ENCODE data around the gene YTHDF2. TPM values are rescaled to one million over a fixed set of nuclear protein-coding genes. Genes with fewer than 3 reads are reported as not detected.

Gene YTHDF2
- total RNA-seq, 2 donors from 2014 or later: 59.0 to 71.7 TPM

- Histone ChIP-seq H3K4me1 (no peaks in the 10 kb centered on the region), H3K4me3 (no peak overlapping the region), H3K36me3 (no peaks in the 10 kb centered on the region), H3K9ac (ENCODE audit: low read depth in 2 of 2, low read length in 2 of 2) (no peak overlapping the region), H3K9me3 (no peaks in the 10 kb centered on the region), H3K27ac (no peak overlapping the region), H3K27me3 (peaks cover 15% of the 10 kb centered on the region)
- DNase-seq: no peak
- no peak for TF ChIP-seq CTCF (IDR thresholded peaks at IDR 0.05)
- intact Hi-C loops (cut with DNase I): no loop called here
Measured at GRCh38 chr1:28819020-28819419, 82.3 kb downstream of the YTHDF2 start.

Other genes starting within 250 kb of the YTHDF2 start
- 100 to 1,000 TPM in 1 of 2 donors, 10 to 100 TPM in 1; 29.9 to 101 TPM for gene RCC1, start 230.9 kb upstream of the YTHDF2 start, total RNA-seq
- gene TRNAU1AP, start 183.9 kb upstream of the YTHDF2 start, total RNA-seq: 10 to 100 TPM; 22.1 to 28.6 TPM
- 1 to 10 TPM in 1 of 2 donors, under 1 TPM in 1; 0.99 to 2.3 TPM for gene RAB42, start 144.7 kb upstream of the YTHDF2 start, total RNA-seq
- gene TAF12, start 93.9 kb upstream of the YTHDF2 start, total RNA-seq: 10 to 100 TPM; 14.5 to 16.9 TPM
- gene RNU11, start 88.3 kb upstream of the YTHDF2 start, total RNA-seq: not detected
- gene GMEB1, start 68.2 kb upstream of the YTHDF2 start, total RNA-seq: 10 to 100 TPM; 14.0 to 14.9 TPM
- gene OPRD1, start 75.2 kb downstream of the YTHDF2 start, total RNA-seq: under 1 TPM; 0.12 to 0.16 TPM
- 10 to 100 TPM; 65.4 to 74.0 TPM for gene EPB41, start 177.6 kb downstream of the YTHDF2 start, total RNA-seq

All from colonic mucosa (tissue), 4 donors.